SHP77 treated with DMSO at 0.1 percent for 48 hours (cell line): ENCODE results near the gene CCNT1.
"Not testable (repeated sequence)": the region's sequence is repeated elsewhere in the genome, so short reads cannot be mapped to it uniquely, and the experiment has no call there.

Source experiments
- DNase-seq: peaks from one replicate; lab custom pipeline; 2025; lab: John Stamatoyannopoulos, UW

CCNT1 gene

DNA sequence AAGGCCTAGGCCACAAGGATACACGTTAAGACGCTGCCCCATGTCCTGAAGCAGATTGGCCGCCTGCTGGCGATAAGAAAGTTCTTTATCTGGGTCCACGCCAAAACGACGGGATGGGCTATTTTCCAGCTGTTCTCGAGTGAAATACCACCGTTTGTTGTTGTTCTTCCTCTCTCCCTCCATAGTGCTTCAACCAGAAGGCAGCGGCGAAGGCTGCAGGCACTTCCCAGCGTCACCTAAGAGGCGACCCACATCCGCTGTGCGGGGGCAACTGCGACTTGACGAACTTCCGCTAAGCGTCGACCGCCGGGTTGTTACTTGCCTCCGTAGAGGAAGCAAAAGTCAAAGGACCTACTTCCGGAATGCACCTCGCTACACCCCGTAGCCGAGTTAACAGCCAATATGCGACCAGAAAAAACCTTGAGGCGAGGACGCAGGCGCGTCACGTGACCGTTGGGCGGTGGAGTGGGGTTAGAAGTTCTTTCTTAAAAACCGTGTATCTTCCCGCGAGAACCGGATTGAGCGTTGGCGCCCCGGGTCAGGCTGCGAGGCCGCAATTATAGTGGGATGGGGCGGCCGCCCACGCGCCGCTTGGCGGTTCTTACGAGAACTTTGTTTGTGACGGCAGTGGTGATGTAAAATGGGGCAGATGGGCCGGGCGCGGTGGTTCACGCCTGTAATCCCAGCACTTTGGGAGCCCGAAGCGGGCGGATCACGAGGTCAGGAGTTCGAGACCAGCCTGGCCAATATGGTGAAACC is at the start of gene CCNT1:
CCNT1 (minus strand) TSS at position 215 of the 759 bp plus-strand sequence; CDS start at position 183, 32 bp downstream.
- DNase-seq = peak; percentile 99

DNA sequence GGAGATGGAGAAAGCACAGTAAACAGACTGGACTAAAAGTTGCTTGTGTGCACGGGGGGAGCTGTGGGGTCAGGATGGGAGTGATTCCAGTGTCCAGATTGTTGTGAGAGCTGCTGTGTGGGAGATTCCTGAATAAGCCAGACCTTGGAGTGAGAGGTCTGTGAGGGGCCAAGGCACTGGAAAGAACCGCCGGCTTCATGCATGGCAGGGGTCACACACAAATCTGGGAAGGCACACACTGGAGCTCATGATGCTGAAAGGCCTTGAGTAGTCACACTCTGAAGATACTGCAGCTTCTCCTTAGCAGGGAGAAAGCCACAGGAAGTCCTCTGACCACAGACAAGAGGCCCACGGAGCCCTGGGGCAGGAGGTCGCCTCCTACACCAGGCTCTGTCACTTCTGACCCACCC is 49.3 kb upstream of the CCNT1 start:
- DNase-seq = no peak

DNA sequence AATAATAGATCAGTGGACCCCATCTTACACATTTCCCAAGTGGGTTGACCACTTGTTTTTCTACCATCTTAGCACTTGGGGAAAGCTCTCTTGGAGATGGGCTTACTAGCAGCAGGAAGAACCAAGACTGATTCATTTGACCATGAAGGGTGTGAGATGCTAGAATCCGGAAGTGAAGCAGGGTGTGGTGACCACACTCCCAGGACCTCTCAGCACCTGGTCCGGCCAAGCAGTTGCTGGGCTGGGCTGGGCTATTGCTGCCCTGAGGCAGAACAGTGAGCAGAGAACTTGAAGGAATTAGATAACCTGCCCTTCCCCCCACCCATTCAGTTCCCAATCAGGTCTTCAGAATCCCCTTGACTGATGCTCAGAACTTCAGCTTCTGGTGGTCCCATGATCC is 48.0 kb upstream of the CCNT1 start:
- no peak for DNase-seq

DNA sequence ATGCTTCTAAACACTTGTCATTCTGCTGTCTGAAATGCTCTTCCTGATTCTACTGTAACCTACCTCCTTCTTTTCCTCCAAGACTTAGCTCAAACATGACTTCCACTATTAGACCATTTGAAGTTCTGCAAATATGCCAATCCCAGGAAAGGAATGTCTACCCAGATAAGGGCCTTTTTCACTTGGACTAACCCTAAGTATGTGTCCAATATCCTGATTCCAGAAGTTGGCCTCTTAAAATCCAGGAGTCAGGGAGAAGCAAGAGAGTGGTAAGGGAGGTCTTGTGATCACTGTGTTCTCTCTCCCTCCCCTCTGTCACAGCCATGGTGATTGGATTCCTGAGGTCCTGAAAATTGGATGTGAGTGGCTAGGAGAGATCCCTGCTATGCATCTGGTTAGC is 42.2 kb upstream of the CCNT1 start:
- no peak for DNase-seq

DNA sequence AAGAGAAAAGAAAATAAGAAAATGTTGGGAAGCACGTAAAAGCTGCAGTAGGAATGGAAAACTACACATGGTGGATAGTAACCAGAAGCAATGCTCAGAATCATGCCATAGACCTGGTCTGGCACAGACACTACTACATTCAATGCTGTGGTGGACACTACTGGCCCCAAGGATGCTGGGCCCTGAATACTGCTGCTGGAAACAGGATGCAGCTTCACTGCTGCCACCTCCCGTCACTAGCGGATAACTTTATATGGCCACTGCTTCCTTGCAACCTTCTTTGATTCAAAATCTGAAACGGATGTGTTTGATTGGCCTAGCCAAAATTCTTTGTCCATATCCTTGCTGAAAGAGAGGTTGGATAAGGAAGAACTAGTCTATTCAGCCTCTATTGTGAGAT is 41.7 kb upstream of the CCNT1 start:
- DNase-seq = no peak

DNA sequence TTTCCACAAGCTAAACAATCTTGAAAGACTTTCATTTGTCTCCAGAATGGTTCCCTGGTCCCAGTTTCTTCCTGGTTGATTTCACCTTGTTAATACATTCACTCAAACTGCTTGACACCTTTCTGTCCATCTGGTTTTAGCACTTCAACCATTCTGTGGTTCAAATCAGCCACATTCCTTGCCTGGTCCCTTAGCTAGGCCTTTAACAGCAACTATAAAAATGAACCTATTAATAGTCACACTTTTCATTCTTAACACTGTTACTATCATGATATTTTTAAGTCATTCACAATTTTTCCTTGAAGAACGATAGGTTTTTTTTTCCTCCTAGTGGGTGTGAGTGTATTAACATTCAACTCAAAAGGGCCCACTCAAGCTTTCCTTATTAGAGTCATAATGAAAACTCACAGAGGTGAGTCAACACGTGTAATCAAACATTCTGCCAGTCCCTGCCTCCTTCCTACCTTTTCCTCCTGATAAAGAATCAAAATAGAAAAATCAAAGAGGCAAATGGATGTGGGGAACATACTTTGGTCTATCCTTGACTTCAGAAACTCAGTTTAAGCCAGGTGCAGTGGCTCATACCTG is 34.4 kb upstream of the CCNT1 start:
- no peak for DNase-seq

DNA sequence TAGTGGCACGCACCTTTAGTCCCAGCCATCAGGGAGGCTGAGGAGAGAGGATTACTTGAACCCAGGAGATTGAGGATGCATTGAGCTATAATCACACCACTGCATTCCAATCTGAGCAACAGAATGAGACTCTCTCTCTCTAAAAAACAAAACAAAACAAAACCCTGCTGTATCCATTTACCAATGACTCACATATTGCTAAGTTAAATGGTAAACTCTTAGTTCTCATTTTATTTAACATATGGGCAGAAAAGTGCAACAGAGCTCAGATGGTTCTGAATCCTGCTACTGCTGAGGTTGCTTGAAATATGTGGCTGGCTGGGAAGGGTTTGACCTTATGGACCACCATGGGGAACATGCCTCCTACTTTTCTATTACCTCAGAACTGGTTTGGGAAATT is 33.7 kb upstream of the CCNT1 start:
- DNase-seq = no peak

DNA sequence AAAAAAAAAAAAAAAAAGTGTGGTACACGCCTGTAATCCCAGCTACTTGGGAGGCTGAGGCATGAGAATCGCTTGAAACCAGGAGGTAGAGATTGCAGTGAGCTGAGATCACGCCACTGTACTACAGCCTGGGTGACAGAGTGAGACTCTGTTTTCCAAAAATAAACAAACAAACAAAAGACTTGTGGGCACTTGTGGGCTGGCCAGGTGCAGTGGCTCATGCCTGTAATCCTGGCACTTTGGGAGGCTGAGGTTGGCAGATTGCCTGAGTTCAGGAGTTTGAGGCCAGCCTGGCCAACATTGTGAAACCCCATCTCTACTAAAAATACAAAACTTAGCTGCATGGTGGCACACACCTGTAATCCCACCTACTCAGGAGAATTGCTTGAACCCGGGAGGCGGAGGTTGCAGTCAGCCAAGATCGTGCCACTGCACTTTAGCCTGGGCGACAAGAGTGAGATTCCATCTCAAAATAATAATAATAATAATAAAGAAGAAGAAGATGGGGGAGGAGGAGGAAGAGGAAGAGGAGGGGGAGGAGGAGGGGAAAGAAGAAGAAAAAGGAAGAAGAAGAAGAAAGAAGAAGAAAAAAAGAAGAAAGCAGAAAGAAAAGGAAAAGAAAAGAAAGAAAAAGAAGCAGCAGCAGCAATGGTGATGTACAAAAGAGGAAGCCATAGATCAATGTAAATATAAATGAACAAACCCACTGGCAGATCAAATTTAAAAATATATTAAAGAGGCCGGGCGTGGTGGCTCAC is 27.9 kb upstream of the CCNT1 start:
- no peak for DNase-seq

DNA sequence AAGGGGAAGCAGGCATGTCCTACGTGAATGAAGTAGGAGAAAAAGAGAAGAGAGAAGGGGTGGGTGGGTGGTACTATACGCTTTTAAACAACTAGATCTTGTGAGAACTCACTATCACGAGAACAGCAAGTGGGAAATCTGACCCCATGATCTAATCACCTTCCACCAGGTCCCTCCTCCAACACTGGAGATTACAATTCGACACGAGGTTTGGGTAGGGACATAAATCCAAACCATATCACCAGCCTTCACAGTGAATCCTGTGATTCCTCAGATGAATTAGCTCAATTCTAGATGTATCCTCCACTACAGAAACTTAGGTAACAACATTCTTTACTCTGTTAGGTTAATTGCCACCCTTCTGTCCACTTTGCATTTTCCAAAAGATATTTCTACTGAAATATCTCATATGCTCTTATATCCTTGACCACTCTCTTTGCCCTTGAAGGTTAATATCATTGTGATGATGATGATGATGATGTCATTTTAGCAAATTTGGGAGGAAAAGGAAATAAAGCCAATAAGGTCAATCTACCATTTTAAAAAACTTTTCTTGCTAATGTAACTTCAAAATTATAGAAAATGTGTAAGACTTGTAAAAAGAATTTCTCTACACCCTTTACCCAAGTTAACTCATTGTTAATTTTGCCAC is 23.2 kb upstream of the CCNT1 start:
- DNase-seq = no peak

DNA sequence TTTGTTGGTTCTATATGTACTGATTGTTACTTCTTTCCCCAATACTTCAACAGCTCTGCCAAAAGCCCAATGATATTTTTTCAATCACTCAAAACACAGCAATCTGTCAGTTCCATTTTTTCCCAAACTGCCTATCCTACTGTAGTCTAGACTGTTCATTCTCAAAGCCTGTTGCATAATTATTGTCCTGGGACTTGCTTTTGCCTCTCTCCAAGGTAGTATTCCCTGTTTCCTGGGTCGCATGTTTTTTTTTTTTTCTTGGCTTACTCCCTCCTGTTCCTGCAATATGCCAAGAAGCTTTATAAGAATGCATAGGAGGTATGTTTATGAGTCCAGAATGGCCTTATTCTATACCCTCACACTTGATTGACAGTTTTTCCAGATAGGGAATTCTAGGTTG is 19.9 kb upstream of the CCNT1 start:
- no peak for DNase-seq

DNA sequence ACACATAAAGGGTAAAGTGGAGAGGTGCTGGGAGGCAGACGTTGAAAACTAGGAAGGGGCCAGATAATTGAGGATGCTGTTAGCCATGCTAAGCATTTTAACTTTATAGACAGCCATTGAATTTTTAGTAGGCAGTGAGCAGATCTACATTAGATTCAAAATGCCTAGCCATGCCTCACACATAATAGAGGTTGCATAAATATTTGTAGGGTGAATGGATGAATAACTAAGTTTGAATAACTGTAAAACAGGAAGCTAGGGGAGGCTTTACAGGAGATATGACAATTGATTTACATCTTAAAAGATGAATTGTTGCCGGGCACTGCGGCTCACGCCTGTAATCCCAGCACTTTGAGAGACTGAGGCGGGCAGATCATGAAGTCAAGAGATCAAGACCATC is 12.3 kb upstream of the CCNT1 start:
- no peak for DNase-seq

DNA sequence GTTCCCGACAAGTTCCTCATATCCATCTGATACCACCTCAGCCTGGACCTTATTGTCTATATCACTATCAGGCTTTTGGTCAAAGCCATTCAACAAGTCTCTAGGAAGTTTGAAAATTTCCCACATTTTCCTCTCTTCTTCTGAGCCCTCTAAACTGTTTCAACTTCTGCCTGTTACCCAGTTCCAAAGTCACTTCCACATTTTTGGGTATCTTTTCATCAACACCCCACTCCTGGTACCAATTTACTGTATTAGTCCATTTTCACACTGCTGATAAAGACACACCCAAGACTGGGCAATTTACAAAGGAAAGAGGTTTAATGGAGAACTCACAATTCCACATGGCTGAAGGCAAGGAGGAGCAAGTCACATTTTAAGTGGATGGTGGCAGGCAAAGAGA is 4.2 kb upstream of the CCNT1 start:
- not testable (repeated sequence) for DNase-seq

DNA sequence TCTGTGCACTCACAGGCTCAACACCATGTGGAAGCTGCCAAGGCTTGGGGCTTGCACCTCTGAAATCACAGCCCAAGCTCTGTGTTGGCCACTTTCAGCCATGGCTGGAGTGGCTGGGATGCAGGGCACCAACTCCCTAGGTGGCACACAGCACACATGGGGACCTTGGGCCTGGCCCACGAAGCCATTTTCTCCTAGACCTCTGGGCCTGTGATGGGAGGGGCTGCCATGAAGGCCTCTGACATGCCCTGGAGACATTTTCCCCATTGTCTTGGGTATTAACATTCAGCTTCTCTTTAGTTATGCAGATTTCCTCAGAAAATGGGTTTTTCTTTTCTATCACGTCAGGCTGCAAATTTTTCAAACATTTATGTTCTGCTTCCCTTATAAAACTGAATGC is 3.7 kb upstream of the CCNT1 start:
- not testable (repeated sequence) for DNase-seq

DNA sequence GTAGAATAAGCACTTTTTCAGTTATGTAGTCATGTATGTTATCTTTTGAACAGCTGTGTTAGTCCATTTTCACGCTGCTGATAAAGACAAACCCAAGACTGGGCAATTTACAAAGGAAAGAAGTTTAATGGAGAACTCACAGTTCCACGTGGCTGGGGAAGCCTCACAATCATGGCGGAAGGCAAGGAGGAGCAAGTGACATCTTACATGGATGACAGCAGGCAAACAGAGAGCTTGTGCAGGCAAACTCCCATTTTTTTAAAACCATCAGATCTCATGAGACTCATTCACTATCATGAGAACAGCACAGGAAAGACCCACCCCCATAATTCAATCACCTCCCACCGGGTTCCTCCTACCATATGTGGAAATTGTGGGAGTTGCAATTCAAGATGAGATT is 2.5 kb upstream of the CCNT1 start:
- not testable (repeated sequence) for DNase-seq

DNA sequence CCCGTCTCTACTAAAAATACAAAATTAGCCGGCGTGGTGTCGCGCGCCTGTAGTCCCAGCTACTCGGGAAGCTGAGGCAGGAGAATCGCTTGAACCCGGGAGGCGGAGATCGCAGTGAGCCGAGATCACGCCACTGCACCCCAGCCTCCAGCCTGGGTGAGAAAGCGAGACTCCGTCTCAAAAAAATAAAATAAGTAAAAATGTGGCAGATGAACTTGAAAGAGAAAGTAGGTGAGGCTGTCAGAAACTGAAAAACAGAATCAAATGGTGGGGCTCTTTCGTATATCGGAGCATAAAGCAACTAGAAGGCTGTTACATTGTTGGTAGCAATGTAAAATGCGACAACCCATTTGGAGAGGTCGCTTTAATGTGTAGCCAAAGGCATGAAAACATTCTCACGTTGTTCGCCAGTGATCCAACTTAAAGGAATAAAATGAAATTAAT is 767 bp upstream of the CCNT1 start:
- DNase-seq = no peak

DNA sequence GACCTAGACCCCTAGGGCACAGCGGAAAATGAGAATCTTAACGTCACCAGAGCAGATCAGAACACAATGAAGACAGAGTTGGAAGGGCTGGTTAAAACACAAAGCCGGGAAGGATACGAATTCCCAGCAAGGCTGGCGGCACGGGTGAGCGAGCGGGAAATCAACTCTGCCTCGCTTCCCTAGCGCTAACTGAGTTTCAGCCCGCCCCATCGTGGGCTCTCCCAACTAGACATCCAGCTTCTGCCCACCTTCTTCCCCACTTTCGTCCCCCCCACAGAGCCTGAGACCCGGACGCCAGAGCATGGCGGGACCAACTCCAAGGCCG is 377 bp downstream of the CCNT1 start:
- no peak for DNase-seq

DNA sequence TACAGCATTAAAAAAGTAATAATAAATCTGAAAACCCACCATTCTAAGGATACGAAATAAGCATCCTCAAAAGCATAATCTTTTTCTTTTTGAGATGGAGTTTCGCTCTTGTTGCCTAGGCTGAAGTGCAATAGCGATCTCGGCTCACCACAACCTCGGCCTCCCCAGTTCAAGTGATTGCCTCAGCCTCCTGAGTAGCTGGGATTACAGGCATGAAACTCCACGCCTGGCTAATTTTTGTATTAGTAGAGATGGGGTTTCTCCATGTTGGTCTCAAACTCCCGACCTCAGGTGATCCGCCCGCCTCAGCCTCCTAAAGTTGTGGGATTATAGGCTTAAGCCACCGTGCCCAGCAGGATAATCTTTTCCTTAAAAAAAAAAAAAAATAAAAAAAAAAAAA is 4.3 kb downstream of the CCNT1 start:
- no peak for DNase-seq

DNA sequence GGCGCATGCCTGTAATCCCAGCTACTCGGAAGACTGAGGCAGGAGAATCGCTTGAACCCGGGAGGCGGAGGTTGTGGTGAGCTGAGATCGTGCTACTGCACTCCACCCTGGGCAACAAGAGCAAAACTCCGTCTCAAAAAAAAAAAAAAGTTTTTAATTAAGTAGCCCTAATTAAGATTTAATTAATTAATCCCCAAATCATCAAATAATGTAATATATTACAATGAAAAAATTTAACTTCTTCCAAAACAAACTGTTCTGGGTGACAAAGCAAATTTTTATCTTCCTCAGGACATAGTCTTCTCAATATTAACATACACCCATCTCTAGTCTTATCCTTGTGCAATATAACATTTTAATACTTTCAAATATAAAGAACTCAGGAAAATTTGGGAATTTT is 17.7 kb downstream of the CCNT1 start:
- DNase-seq = not testable (repeated sequence)

DNA sequence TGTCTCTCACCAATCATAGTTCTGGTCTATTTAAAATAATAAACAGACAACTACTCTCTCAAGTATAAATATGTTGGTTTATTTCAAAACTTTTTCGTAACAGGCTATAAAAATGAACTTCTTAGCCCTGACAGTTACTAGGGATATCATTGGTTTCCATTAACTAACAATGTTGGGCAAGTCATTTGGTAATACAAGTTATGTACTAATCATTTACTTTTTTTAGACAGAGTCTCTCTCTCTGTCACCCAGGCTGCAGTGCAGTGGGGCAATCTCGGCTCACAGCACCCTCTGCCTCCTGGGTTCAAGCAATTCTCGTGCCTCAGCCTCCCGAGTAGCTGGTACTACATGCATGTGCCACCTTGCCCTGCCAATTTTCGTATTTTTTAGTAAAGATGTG is 19.9 kb downstream of the CCNT1 start:
- no peak for DNase-seq

DNA sequence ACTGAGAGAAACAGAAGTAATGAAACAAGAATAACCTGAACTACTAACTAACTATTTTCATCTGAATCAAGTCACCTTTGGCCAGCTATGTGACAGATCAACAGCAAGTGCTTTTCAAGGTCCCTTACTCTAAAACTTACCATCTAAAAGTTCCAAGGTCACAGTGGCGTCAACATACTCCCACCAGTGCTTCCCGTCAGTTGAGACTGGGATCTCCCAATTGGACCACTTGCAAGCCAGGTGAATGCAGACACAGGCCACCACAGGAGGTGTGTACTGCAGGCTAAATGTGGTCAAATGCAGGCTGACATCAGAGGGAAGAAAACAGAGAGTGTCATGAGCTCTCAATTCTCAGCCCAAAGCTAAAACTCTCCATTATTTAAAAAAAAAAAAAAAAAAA is 20.6 kb downstream of the CCNT1 start:
- DNase-seq = no peak

DNA sequence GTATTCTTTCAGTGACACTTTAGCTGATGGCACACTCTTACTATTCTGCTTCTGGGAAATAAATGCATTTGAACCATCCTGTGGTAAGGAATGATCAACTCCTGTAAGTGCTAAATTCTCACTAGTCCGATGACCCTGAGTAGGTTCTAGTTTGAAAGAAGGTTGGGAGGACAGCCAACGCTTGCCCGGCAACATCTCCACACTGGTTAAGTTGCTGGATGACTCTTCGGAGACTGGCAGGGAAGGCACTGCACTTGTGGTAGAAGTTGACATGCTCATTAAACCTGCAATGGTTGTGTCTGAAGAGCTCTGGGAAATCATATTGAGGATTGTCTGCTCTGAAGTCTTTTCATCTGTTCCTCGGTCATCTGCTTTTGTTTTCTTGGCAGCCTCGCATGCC is 22.5 kb downstream of the CCNT1 start:
- DNase-seq = no peak

DNA sequence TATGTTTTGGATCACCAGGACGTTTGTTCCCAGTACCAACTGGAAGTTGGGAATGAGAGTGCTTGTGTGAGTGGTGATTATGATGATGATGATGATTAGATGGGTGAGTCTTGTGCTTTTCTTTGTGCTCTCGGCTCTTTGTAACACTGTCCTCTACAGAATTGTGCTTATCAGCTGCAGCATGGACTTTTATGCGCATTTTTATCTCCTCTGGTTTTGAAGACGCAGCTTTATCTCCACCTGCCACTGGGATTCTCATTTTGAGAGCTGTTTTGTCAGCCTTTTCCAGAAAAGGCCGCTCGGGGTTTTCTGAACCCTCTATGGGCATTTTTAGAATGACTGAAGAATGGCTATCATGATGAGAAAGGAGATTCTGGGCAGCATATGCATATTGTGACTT is 22.9 kb downstream of the CCNT1 start:
- DNase-seq = no peak
